Measurements from ENCODE around the gene GNAS. TPM values are rescaled to one million over a fixed set of nuclear protein-coding genes. Genes with fewer than 3 reads are reported as not detected.

Gene GNAS
- total RNA-seq, 1 donor = 366 TPM

GRCh38 chr20:58822748-58823730 is 29.5 kb upstream of the GNAS start:
- TF ChIP-seq, protein P1, sequence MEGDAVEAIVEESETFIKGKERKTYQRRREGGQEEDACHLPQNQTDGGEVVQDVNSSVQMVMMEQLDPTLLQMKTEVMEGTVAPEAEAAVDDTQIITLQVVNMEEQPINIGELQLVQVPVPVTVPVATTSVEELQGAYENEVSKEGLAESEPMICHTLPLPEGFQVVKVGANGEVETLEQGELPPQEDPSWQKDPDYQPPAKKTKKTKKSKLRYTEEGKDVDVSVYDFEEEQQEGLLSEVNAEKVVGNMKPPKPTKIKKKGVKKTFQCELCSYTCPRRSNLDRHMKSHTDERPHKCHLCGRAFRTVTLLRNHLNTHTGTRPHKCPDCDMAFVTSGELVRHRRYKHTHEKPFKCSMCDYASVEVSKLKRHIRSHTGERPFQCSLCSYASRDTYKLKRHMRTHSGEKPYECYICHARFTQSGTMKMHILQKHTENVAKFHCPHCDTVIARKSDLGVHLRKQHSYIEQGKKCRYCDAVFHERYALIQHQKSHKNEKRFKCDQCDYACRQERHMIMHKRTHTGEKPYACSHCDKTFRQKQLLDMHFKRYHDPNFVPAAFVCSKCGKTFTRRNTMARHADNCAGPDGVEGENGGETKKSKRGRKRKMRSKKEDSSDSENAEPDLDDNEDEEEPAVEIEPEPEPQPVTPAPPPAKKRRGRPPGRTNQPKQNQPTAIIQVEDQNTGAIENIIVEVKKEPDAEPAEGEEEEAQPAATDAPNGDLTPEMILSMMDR (IDR thresholded peaks at IDR 0.05; ENCODE audit: extremely low read depth, low read depth, low read length) = no peak
- peaks cover 2% of the 10 kb centered on the region for H4K20me1 ChIP-seq (ENCODE audit: insufficient read depth, low read length)
- H3K79me2 ChIP-seq (ENCODE audit: insufficient read depth, low read length) = no peaks in the 10 kb centered on the region
- no peak overlapping the region for H3K27ac ChIP-seq (ENCODE audit: low read depth, low read length)
- H3K36me3 ChIP-seq (ENCODE audit: insufficient read depth, low read length) = peaks cover 3% of the 10 kb centered on the region
- H2AFZ ChIP-seq (ENCODE audit: low read length) = no peak overlapping the region
- H3K27me3 ChIP-seq (ENCODE audit: insufficient read depth, low read length) = peaks cover 2% of the 10 kb centered on the region
- no peaks in the 10 kb centered on the region for H3K4me1 ChIP-seq (ENCODE audit: insufficient read depth, low read length)
- no peak for DNase-seq (ENCODE audit: insufficient read length, low spot score, missing footprints)
- no peak overlapping the region for H3K4me2 ChIP-seq (ENCODE audit: insufficient read depth, low read length)
- no peak overlapping the region for H3K4me3 ChIP-seq (ENCODE audit: insufficient read depth, low read length)
- no peaks in the 10 kb centered on the region for H3K9me3 ChIP-seq (ENCODE audit: low read depth, low read length)

GRCh38 chr20:58824843-58825242 is 27.7 kb upstream of the GNAS start:
- H3K4me1 ChIP-seq (ENCODE audit: insufficient read depth, low read length) = no peaks in the 10 kb centered on the region
- TF ChIP-seq, protein P1 (IDR thresholded peaks at IDR 0.05; ENCODE audit: extremely low read depth, low read depth, low read length) = no peak
- H2AFZ ChIP-seq (ENCODE audit: low read length) = no peak overlapping the region
- peaks cover 2% of the 10 kb centered on the region for H4K20me1 ChIP-seq (ENCODE audit: insufficient read depth, low read length)
- no peak for DNase-seq (ENCODE audit: insufficient read length, low spot score, missing footprints)
- H3K4me2 ChIP-seq (ENCODE audit: insufficient read depth, low read length) = no peak overlapping the region
- H3K79me2 ChIP-seq (ENCODE audit: insufficient read depth, low read length) = no peaks in the 10 kb centered on the region
- peaks cover 3% of the 10 kb centered on the region for H3K36me3 ChIP-seq (ENCODE audit: insufficient read depth, low read length)
- H3K27ac ChIP-seq (ENCODE audit: low read depth, low read length) = no peak overlapping the region
- no peaks in the 10 kb centered on the region for H3K9me3 ChIP-seq (ENCODE audit: low read depth, low read length)
- no peak overlapping the region for H3K4me3 ChIP-seq (ENCODE audit: insufficient read depth, low read length)
- peaks cover 2% of the 10 kb centered on the region for H3K27me3 ChIP-seq (ENCODE audit: insufficient read depth, low read length)

- Histone ChIP-seq H3K4me3 (ENCODE audit: insufficient read depth, low read length) (no peak overlapping the region), H3K27ac (ENCODE audit: low read depth, low read length) (no peak overlapping the region), H3K79me2 (ENCODE audit: insufficient read depth, low read length) (peaks cover 5% of the 10 kb centered on the region), H3K4me1 (ENCODE audit: insufficient read depth, low read length) (no peaks in the 10 kb centered on the region), H3K36me3 (ENCODE audit: insufficient read depth, low read length) (peaks cover 3% of the 10 kb centered on the region), H3K27me3 (ENCODE audit: insufficient read depth, low read length) (peaks cover 2% of the 10 kb centered on the region), H3K4me2 (ENCODE audit: insufficient read depth, low read length) (no peak overlapping the region), H4K20me1 (ENCODE audit: insufficient read depth, low read length) (peaks cover 2% of the 10 kb centered on the region), H3K9me3 (ENCODE audit: low read depth, low read length) (no peaks in the 10 kb centered on the region), H2AFZ (ENCODE audit: low read length) (no peak overlapping the region)
- DNase-seq (ENCODE audit: insufficient read length, low spot score, missing footprints) = no peak
- TF ChIP-seq, protein P1 (IDR thresholded peaks at IDR 0.05; ENCODE audit: extremely low read depth, low read depth, low read length) = no peak
Observed at GRCh38 chr20:58825450-58825849, 27.1 kb upstream of the GNAS start.

DNA sequence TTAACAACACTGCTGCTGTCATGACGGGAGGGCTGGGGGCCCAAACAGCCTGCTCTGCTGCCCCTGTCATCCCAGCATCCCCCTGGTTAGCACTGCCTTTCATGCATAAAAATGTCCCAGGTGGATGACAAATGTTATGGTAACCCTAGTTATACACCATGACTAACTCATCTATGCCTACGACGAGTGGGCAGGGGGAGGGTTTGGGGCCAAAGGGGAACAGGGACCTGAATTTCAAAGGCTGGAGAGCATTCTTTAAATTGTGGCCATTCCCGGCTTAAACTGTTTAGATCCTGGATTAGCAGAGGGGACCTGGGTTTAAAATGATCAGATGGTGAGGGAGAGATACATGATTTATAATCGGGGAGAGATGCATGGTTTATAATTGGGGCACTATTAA is 26.2 kb upstream of the GNAS start:
- Histone ChIP-seq H3K4me2 (ENCODE audit: insufficient read depth, low read length) (no peak overlapping the region), H4K20me1 (ENCODE audit: insufficient read depth, low read length) (peaks cover 2% of the 10 kb centered on the region), H3K36me3 (ENCODE audit: insufficient read depth, low read length) (peaks cover 3% of the 10 kb centered on the region), H3K27ac (ENCODE audit: low read depth, low read length) (no peak overlapping the region), H2AFZ (ENCODE audit: low read length) (no peak overlapping the region), H3K9me3 (ENCODE audit: low read depth, low read length) (no peaks in the 10 kb centered on the region), H3K27me3 (ENCODE audit: insufficient read depth, low read length) (peaks cover 2% of the 10 kb centered on the region), H3K79me2 (ENCODE audit: insufficient read depth, low read length) (peaks cover 7% of the 10 kb centered on the region), H3K4me3 (ENCODE audit: insufficient read depth, low read length) (no peak overlapping the region), H3K4me1 (ENCODE audit: insufficient read depth, low read length) (no peaks in the 10 kb centered on the region)
- TF ChIP-seq, protein P1 (IDR thresholded peaks at IDR 0.05; ENCODE audit: extremely low read depth, low read depth, low read length) = no peak
- no peak for DNase-seq (ENCODE audit: insufficient read length, low spot score, missing footprints)

Measured in osteoblast (primary cell).